Ovary (tissue), 9 donors: ENCODE results near the gene NBEA. TPM values are rescaled to one million over a fixed set of nuclear protein-coding genes. Genes with fewer than 3 reads are reported as not detected.

Experiments used
- DNase-seq, 5 donors: peaks; one replicate each; pipeline ENCODE4 v3.0.0-alpha.2; 2019 to 2020
- H3K27ac ChIP-seq, 2 donors: fragments of 200-600 bp; one replicate each; pipeline versions ENCODE4 v1.5.1 to v1.8.0; 2019 to 2022
- H3K27me3 ChIP-seq: fragments of 200-600 bp; one replicate; pipeline ENCODE4 v1.8.0; 2022
- H3K36me3 ChIP-seq: fragments of 200-600 bp; sonication (generic); one replicate; pipeline ENCODE4 v1.5.1; 2019
- H3K4me1 ChIP-seq: one replicate; pipeline ENCODE4 v1.8.1; 2013; ENCODE audit warnings: mild to moderate bottlenecking, moderate library complexity; ENCODE audit not compliant: insufficient read depth
- H3K4me3 ChIP-seq: fragments of 200-600 bp; sonication (generic); one replicate; pipeline ENCODE4 v1.5.1; 2017
- H3K9me3 ChIP-seq, 2 donors: fragments of 200-600 bp in 1 of 2; sonication (generic) in 1 of 2; one replicate each; pipeline versions ENCODE4 v1.5.1 to v1.8.1; 2013 to 2019; ENCODE audit warnings: mild to moderate bottlenecking in 1 of 2, moderate library complexity in 1 of 2
- CTCF ChIP-seq, 3 donors: fragments of 450-650 bp in 2 of 3; fragments of 200-600 bp in 1 of 3; IDR thresholded peaks; one replicate each; pipeline versions ENCODE4 v1.5.1 to v1.8.0; 2016 to 2022; ENCODE audit warnings: antibody characterized with exemption in 3 of 3, mild to moderate bottlenecking in 1 of 3
- EP300 ChIP-seq: sonication (generic); formaldehyde crosslinking; IDR thresholded peaks from one replicate; pipeline ENCODE4 v1.6.1; 2017; ENCODE audit warnings: antibody characterized with exemption
- POLR2A ChIP-seq: fragments of 450-650 bp; IDR thresholded peaks from one replicate; pipeline ENCODE4 v1.6.1; 2017; ENCODE audit warnings: antibody characterized with exemption, mild to moderate bottlenecking, moderate library complexity
- WGBS, 3 donors: extraction: QIAGEN DNeasy Blood & Tissue Kit in 1 of 3; methylation state at CpG; one replicate each; pipeline versions ENCODE4 v1.1.5 to v1.1.7; 2013 to 2017; 5-methylcytosine and 5-hydroxymethylcytosine counted together
- intact Hi-C, 4 donors: fragments of 100-400 bp; cut with DNase I; formaldehyde crosslinking; loops; one replicate each; pipeline versions ENCODE4 v1.11.0 to v1.15.1; 2022 to 2023
- polyA plus RNA-seq, 2 donors: library from polyadenylated mRNA; stranded (reverse); fragments of 200-250 nt in 1 of 2; fragments of 350-450 nt in 1 of 2; fragmentation: Illumina TruSeq in 1 of 2; extraction: RNeasy Lipid Tissue Mini Kit (QIAGEN cat#74804) in 1 of 2; gene quantifications; one replicate each; pipeline ENCODE4 v1.2.3, GENCODE V29; 2013 to 2014
- total RNA-seq, 7 donors: library from RNA; depleted of rRNA in 2 of 7; stranded (reverse); fragments of >200 nt in 2 of 7; fragmentation: NEBNext Ultra II Directional in 3 of 7; extraction: Animal tissue kit (Norgen Biotek cat#: 25700) in 3 of 7; gene quantifications; one replicate each; pipeline versions ENCODE4 v1.1.0 to v1.2.4, GENCODE V29; 2016 to 2023
- donor health status: DM: no; HTN: no; CAD: no; lungs with moderate emphysema.
- donor health status: DM: no; HTN: no; CAD: no.
- donor health status: Bipolar disorder and iron deficiency.
- donor health status: DM: yes; HTN: yes; CAD: no.
- donor health status: DM: no; HTN: no; CAD: no.
- donor health status: DM: yes; HTN: yes; CAD: no.

Gene NBEA
- total and polyA plus RNA-seq, 9 donors = 5.8 to 18.9 (median 16.0) TPM

- no peak for DNase-seq
- no peaks in the 10 kb centered on the region for H3K9me3 ChIP-seq
- H3K4me3 ChIP-seq = no peak overlapping the region
- H3K36me3 ChIP-seq = no peaks in the 10 kb centered on the region
- intact Hi-C loops = no loop called here
- TF ChIP-seq CTCF (IDR thresholded peaks at IDR 0.05) (no peak), EP300 (no peak)
- H3K27ac ChIP-seq = no peak overlapping the region
- no peaks in the 10 kb centered on the region for H3K4me1 ChIP-seq
- H3K27me3 ChIP-seq = no peaks in the 10 kb centered on the region
- 68 to 81% (median 71%) methylated on average over 2 of the region's 2 CpGs for WGBS, 3 donors
Observed at GRCh38 chr13:35481777-35482176, 539.7 kb downstream of the NBEA start.

GRCh38 chr13:35482527-35482926 is 540.5 kb downstream of the NBEA start:
- intact Hi-C loops = no loop called here
- Histone ChIP-seq H3K27me3 (no peaks in the 10 kb centered on the region), H3K36me3 (no peaks in the 10 kb centered on the region), H3K27ac (no peak overlapping the region), H3K4me3 (no peak overlapping the region), H3K9me3 (no peaks in the 10 kb centered on the region), H3K4me1 (no peaks in the 10 kb centered on the region)
- WGBS, 3 donors = 95 to 99% (median 95%) methylated on average over 1 of the region's 1 CpG
- no peak for TF ChIP-seq EP300
- TF ChIP-seq POLR2A = no peak
- TF ChIP-seq CTCF (IDR thresholded peaks at IDR 0.05) = no peak
- DNase-seq = no peak

GRCh38 chr13:35483761-35484160 is 541.7 kb downstream of the NBEA start:
- no peaks in the 10 kb centered on the region for H3K36me3 ChIP-seq
- DNase-seq = no peak
- H3K27me3 ChIP-seq = no peaks in the 10 kb centered on the region
- no peaks in the 10 kb centered on the region for H3K9me3 ChIP-seq
- H3K4me1 ChIP-seq = no peaks in the 10 kb centered on the region
- no peak overlapping the region for H3K27ac ChIP-seq
- intact Hi-C loops = no loop called here
- no peak for TF ChIP-seq POLR2A
- TF ChIP-seq EP300 = no peak
- TF ChIP-seq CTCF (IDR thresholded peaks at IDR 0.05) = no peak
- H3K4me3 ChIP-seq = no peak overlapping the region
- WGBS, 3 donors = 96% methylated on average over 3 of the region's 3 CpGs

GRCh38 chr13:35484384-35484783 is 542.3 kb downstream of the NBEA start:
- H3K4me3 ChIP-seq = no peak overlapping the region
- no peaks in the 10 kb centered on the region for H3K9me3 ChIP-seq
- intact Hi-C loops = no loop called here
- no peak for TF ChIP-seq POLR2A
- no peak for TF ChIP-seq EP300
- no peak for TF ChIP-seq CTCF (IDR thresholded peaks at IDR 0.05)
- DNase-seq = no peak
- WGBS, 3 donors = 88 to 99% (median 93%) methylated on average over 2 of the region's 2 CpGs
- no peaks in the 10 kb centered on the region for H3K27me3 ChIP-seq
- H3K36me3 ChIP-seq = no peaks in the 10 kb centered on the region
- no peaks in the 10 kb centered on the region for H3K4me1 ChIP-seq
- H3K27ac ChIP-seq = no peak overlapping the region

- intact Hi-C loops = no loop called here
- Histone ChIP-seq H3K27ac (no peak overlapping the region), H3K4me3 (no peak overlapping the region), H3K36me3 (no peaks in the 10 kb centered on the region), H3K9me3 (no peaks in the 10 kb centered on the region), H3K27me3 (no peaks in the 10 kb centered on the region), H3K4me1 (no peaks in the 10 kb centered on the region)
- DNase-seq = no peak
- TF ChIP-seq POLR2A (no peak), CTCF (IDR thresholded peaks at IDR 0.05) (no peak), EP300 (no peak)
- 95 to 98% (median 97%) methylated on average over 3 of the region's 3 CpGs for WGBS, 3 donors
Observed at GRCh38 chr13:35485424-35485823, 543.4 kb downstream of the NBEA start.
